Astrocyte (in vitro differentiated cells and primary cell): Measurements from ENCODE around the gene HSD3B7.

Experiments used
- CTCF ChIP-seq: IDR thresholded peaks from 2 replicates; pipeline ENCODE4 v1.5.1; 2011; ENCODE audit warnings: low read depth, mild to moderate bottlenecking, inconsistent platforms, low read length, moderate library complexity; ENCODE audit not compliant: insufficient read depth
- EZH2 ChIP-seq: IDR thresholded peaks from 2 replicates; pipeline ENCODE4 v1.6.1; 2012; ENCODE audit warnings: mild to moderate bottlenecking, low read length, inconsistent platforms; ENCODE audit not compliant: insufficient read depth

GRCh38 chr16:30979170-30980022 is 5.6 kb upstream of the HSD3B7 start:
- TF ChIP-seq EZH2 = no peak
- TF ChIP-seq CTCF = no peak
